GM12878 (cell line): ENCODE results near the gene PHF2. TPM values are rescaled to one million over a fixed set of nuclear protein-coding genes. Genes with fewer than 3 reads are reported as not detected.

ENCODE experiments used
- ATAC-seq: fragments of 200-7000 bp; cut with Tn5 transposase; 3 replicates; pipeline ENCODE4 v1.9.1; 2020; ENCODE audit warnings: mild to moderate bottlenecking, moderate library complexity
- BruUV-seq: library from RNA; stranded (reverse); fragments of 400-500 nt; replicated peaks from 2 replicates; lab custom pipeline; 2021; lab: Mats Ljungman, UMichigan
- CTCF ChIA-PET: fragments of 300-600 bp; sonication (Branson Sonifier 250); formaldehyde crosslinking; extraction: SDS; loops from one replicate; lab custom pipeline; 2021; ENCODE audit warnings: inconsistent platforms; lab: Yijun Ruan, JAX
- POLR2A ChIA-PET: fragments of 350-600 bp; formaldehyde crosslinking; extraction: SDS; loops from one replicate; lab custom pipeline; 2021; ENCODE audit warnings: inconsistent platforms; lab: Charles Lee
- RAD21 ChIA-PET: fragments of 300-600 bp; sonication (Branson Sonifier 250); formaldehyde crosslinking; loops from one replicate; lab custom pipeline; 2023; ENCODE audit warnings: antibody characterized with exemption; ENCODE audit not compliant: unreplicated experiment; lab: Charles Lee
- SMC1A ChIA-PET: fragments of 300-600 bp; sonication (Branson Sonifier 250); formaldehyde crosslinking; loops from one replicate; lab custom pipeline; 2023; ENCODE audit not compliant: unreplicated experiment, uncharacterized antibody; lab: Charles Lee
- DNase-seq: peaks from one replicate; pipeline ENCODE4 v3.0.0-alpha.2; 2011; ENCODE audit warnings: low read depth, low spot score
- FAIRE-seq: peaks from 3 replicates; lab custom pipeline; 2011; peaks lifted over from hg19 to GRCh38; lab: Jason Lieb, UNC
- H2AFZ ChIP-seq: 2 replicates; pipeline ENCODE4 v1.6.0; 2011; ENCODE audit warnings: low read depth, low read length, control low read depth; ENCODE audit not compliant: control insufficient read depth
- H3K27ac ChIP-seq: 2 replicates; pipeline ENCODE4 v1.5.1; 2011; ENCODE audit warnings: control low read depth; ENCODE audit not compliant: control insufficient read depth, insufficient read depth
- H3K27me3 ChIP-seq, 2 experiments: replicated peaks in 1 of 2; 2 replicates each; pipeline versions ENCODE4 v1.6.0 to v1.6.1; 2011; ENCODE audit warnings: low read length in 1 of 2; ENCODE audit not compliant: control insufficient read depth in 2 of 2, insufficient read depth in 2 of 2
- H3K36me3 ChIP-seq, 2 experiments: 2 replicates each; pipeline ENCODE4 v1.5.1; 2011; ENCODE audit warnings: low read length in 1 of 2; ENCODE audit not compliant: control insufficient read depth in 2 of 2, insufficient read depth in 2 of 2
- H3K4me1 ChIP-seq: 2 replicates; pipeline ENCODE4 v1.6.1; 2011; ENCODE audit warnings: mild to moderate bottlenecking, low read length, moderate library complexity, mixed read lengths; ENCODE audit not compliant: control insufficient read depth, insufficient read depth
- H3K4me2 ChIP-seq: 2 replicates; pipeline ENCODE4 v1.6.0; 2011; ENCODE audit warnings: control low read depth; ENCODE audit not compliant: control insufficient read depth, insufficient read depth
- H3K4me3 ChIP-seq: fragments of 200-600 bp; sonication (generic); 2 replicates; pipeline ENCODE4 v1.5.1; 2016
- H3K79me2 ChIP-seq: 2 replicates; pipeline ENCODE4 v1.6.0; 2011; ENCODE audit warnings: low read length; ENCODE audit not compliant: control insufficient read depth, insufficient read depth
- H3K9ac ChIP-seq: 2 replicates; pipeline ENCODE4 v1.8.0; 2011; ENCODE audit warnings: low read length, control low read depth, mixed read lengths; ENCODE audit not compliant: control insufficient read depth, insufficient read depth
- H3K9me3 ChIP-seq: replicated peaks from 3 replicates; pipeline ENCODE4 v1.5.1; 2011; ENCODE audit warnings: mild to moderate bottlenecking, low read length; ENCODE audit not compliant: control insufficient read depth, insufficient read depth
- H4K20me1 ChIP-seq: 2 replicates; pipeline ENCODE4 v1.6.0; 2011; ENCODE audit not compliant: control insufficient read depth, insufficient read depth
- ATF3 ChIP-seq: IDR thresholded peaks from 2 replicates; pipeline ENCODE4 v1.6.1; 2011; ENCODE audit warnings: low read depth, mild to moderate bottlenecking, low read length, moderate library complexity, borderline replicate concordance; ENCODE audit errors: extremely low read depth
- E2F8 ChIP-seq: fragments of 450-650 bp; IDR thresholded peaks from 2 replicates; pipeline ENCODE4 v1.6.1; 2018; ENCODE audit warnings: mild to moderate bottlenecking, low read depth, moderate library complexity; ENCODE audit not compliant: partially characterized antibody
- EED ChIP-seq: sonication (generic); IDR thresholded peaks from 2 replicates; pipeline ENCODE4 v1.6.1; 2016; ENCODE audit warnings: antibody characterized with exemption, low read depth
- ELK1 ChIP-seq: IDR thresholded peaks from 2 replicates; pipeline ENCODE4 v1.6.1; 2012; ENCODE audit warnings: low read depth, low read length, improper control_type of control experiment
- FOXM1 ChIP-seq: IDR thresholded peaks from 2 replicates; pipeline ENCODE4 v1.6.1; 2012; ENCODE audit warnings: low read depth, mild to moderate bottlenecking, inconsistent platforms, low read length, moderate library complexity
- HCFC1 ChIP-seq: fragments of 150-350 bp; IDR thresholded peaks from 2 replicates; pipeline ENCODE4 v1.6.1; 2014; ENCODE audit warnings: low read length
- HDAC6 ChIP-seq: fragments of 200-600 bp; sonication (generic); IDR thresholded peaks from one replicate; pipeline ENCODE4 v1.8.0; 2017; ENCODE audit warnings: antibody characterized with exemption; ENCODE audit not compliant: unreplicated experiment
- MTA2 ChIP-seq: fragments of 450-650 bp; IDR thresholded peaks from 2 replicates; pipeline ENCODE4 v1.6.1; 2016; ENCODE audit warnings: low read depth, mild to moderate bottlenecking, moderate library complexity
- PAX5 ChIP-seq: IDR thresholded peaks from 2 replicates; pipeline ENCODE4 v1.6.1; 2011; ENCODE audit warnings: low read depth, low read length, borderline replicate concordance
- RELB ChIP-seq: fragments of 450-650 bp; IDR thresholded peaks from 2 replicates; pipeline ENCODE4 v1.6.1; 2017; ENCODE audit warnings: low read depth, mild to moderate bottlenecking, moderate library complexity
- RFX5 ChIP-seq: IDR thresholded peaks from 2 replicates; pipeline ENCODE4 v1.6.1; 2011; ENCODE audit warnings: low read depth, low read length, improper control_type of control experiment
- WGBS: methylation state at CpG from one replicate; pipeline ENCODE4 v1.1.6; 2016; ENCODE audit warnings: low lambda C conversion rate; ENCODE audit not compliant: insufficient replicate concordance, insufficient coverage; ENCODE audit errors: missing lambda C conversion rate; 5-methylcytosine and 5-hydroxymethylcytosine counted together
- in situ Hi-C: fragments of 300-500 bp; cut with MboI; formaldehyde crosslinking; loops from 9 replicates; pipeline ENCODE4 v1.14.3; 2018; ENCODE audit warnings: mixed read lengths
- intact Hi-C: fragments of 100-400 bp; cut with micrococcal nuclease; formaldehyde crosslinking; loops from one replicate; pipeline ENCODE4 v1.14.2; 2022; ENCODE audit not compliant: unreplicated experiment
- polyA plus RNA-seq, 11 experiments: library from polyadenylated mRNA; depleted of rRNA in 4 of 11; unstranded in 6 of 11; stranded (reverse) in 5 of 11; fragments of >200 nt; fragmentation: Nextera tagmentation in 4 of 11; fragmentation: Illumina TruSeq in 1 of 11; extraction: Ambion mirVana in 4 of 11; extraction: Trizol in 1 of 11; gene quantifications; 1 replicate in 1 of 11; 2 replicates in 10 of 11; pipeline versions ENCODE4 v1.2.1 to v1.2.3, GENCODE V29; 2011 to 2016; ENCODE audit warnings: inconsistent platforms in 2 of 11, missing spikeins in 2 of 11, low read depth in 1 of 11
- total RNA-seq, 4 experiments: library from RNA; depleted of rRNA in 3 of 4; stranded (reverse); fragments of >200 nt in 3 of 4; fragmentation: Illumina TruSeq in 1 of 4; extraction: Trizol in 1 of 4; gene quantifications; 2 replicates each; pipeline versions ENCODE4 v1.2.1 to v1.2.3, GENCODE V29; 2013 to 2021
- TF ChIP-seq, protein P1 (sequence below): fragments of 450-650 bp; IDR thresholded peaks from 2 replicates; pipeline ENCODE4 v1.6.1; 2017; ENCODE audit warnings: mild to moderate bottlenecking, moderate library complexity

Gene PHF2
- total and polyA plus RNA-seq, 10 of the 15 experiments (the other 5 are each of a cell fraction or from before 2014, with no cell fraction given): 0.34 to 13.3 (median 5.5) TPM

DNA sequence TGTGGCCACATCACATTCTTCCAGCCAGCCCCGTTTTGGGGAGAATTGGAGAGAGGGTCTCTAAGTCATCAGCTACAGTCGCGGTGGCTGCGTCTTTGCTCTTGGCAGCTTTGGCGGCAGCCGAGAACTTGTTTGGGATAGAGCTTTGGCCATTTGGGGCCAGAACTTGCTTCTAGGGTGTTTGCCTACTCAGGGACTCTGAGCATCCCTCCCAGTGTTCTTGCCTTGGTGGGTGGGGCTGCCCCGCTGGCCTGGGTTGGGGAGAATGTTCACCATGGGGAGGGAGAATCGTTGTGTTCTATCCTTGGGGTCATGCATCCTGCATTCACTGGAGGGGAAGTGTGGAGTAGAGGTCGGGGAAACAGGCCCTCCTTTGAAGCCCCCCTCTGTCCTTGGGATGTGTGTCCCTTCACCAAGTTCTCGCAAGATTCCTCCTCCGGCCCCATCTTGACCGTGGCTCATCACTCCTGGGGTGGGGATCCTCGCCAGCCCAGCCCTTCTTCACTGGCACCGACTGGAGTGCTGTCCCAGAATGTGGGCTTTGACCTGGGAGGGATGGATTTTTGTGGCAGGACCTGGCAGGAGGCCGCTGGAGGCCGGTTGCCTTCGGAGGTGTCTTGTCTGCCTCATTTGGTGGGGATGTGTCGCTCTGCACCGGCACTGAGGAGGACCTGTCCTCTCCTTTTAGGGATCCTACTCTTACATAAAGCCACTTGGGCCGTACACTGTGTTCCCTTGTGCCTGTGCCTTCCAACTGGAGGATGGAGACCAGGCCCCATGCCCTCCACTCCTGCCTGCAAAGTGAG lies 3.5 kb downstream of the PHF2 start:
- no peak for ATAC-seq
- Histone ChIP-seq H3K4me1 (peaks cover 11% of the 10 kb centered on the region), H3K27me3 (no peaks in the 10 kb centered on the region), H3K79me2 (peaks cover 6% of the 10 kb centered on the region), H3K36me3 (no peaks in the 10 kb centered on the region), H3K9ac (no peak overlapping the region), H3K27ac (no peak overlapping the region), H3K4me3 (no peak overlapping the region), H2AFZ (no peak overlapping the region), H3K4me2 (0 out of 2 replicates have a peak overlapping the region, but pooled peaks have one; percentile 17), H3K9me3 (peaks cover 2% of the 10 kb centered on the region; the same call in 2 of the 3 replicates), H4K20me1 (no peaks in the 10 kb centered on the region)
- no peak for DNase-seq
- CTCF ChIA-PET: interaction anchor here (4.5 kb wide), 1 partner anchor 14 kb away, joined by 24 read pairs; no protein-coding TSS in a partner anchor
- RAD21 ChIA-PET: no interaction called here
- no peak for FAIRE-seq
- no TSS peak for BruUV-seq
- POLR2A ChIA-PET: interaction anchor here (1.7 kb wide), 1 partner anchor 13 kb away, joined by 7 read pairs; no protein-coding TSS in a partner anchor
- SMC1A ChIA-PET: interaction anchor here (1.0 kb wide), 1 partner anchor 21 kb away, joined by 4 read pairs; no protein-coding TSS in a partner anchor
- intact Hi-C loops (no loop called here), in situ Hi-C loops (no loop called here)
- WGBS: 83% methylated on average over 20 of the region's 20 CpGs
- TF ChIP-seq E2F8 (no peak), HCFC1 (no peak), ELK1 (no peak), MTA2 (no peak), EED (no peak), HDAC6 (no peak), PAX5 (no peak), FOXM1 (no peak), ATF3 (no peak), RELB (no peak), RFX5 (no peak)
- TF ChIP-seq, protein P1, sequence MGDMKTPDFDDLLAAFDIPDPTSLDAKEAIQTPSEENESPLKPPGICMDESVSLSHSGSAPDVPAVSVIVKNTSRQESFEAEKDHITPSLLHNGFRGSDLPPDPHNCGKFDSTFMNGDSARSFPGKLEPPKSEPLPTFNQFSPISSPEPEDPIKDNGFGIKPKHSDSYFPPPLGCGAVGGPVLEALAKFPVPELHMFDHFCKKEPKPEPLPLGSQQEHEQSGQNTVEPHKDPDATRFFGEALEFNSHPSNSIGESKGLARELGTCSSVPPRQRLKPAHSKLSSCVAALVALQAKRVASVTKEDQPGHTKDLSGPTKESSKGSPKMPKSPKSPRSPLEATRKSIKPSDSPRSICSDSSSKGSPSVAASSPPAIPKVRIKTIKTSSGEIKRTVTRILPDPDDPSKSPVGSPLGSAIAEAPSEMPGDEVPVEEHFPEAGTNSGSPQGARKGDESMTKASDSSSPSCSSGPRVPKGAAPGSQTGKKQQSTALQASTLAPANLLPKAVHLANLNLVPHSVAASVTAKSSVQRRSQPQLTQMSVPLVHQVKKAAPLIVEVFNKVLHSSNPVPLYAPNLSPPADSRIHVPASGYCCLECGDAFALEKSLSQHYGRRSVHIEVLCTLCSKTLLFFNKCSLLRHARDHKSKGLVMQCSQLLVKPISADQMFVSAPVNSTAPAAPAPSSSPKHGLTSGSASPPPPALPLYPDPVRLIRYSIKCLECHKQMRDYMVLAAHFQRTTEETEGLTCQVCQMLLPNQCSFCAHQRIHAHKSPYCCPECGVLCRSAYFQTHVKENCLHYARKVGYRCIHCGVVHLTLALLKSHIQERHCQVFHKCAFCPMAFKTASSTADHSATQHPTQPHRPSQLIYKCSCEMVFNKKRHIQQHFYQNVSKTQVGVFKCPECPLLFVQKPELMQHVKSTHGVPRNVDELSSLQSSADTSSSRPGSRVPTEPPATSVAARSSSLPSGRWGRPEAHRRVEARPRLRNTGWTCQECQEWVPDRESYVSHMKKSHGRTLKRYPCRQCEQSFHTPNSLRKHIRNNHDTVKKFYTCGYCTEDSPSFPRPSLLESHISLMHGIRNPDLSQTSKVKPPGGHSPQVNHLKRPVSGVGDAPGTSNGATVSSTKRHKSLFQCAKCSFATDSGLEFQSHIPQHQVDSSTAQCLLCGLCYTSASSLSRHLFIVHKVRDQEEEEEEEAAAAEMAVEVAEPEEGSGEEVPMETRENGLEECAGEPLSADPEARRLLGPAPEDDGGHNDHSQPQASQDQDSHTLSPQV: no peak
